AG04450 (cell line): ENCODE measurements around the gene ATP1A1. TPM values are rescaled to one million over a fixed set of nuclear protein-coding genes. Genes with fewer than 3 reads are reported as not detected.

ENCODE experiments used
- CTCF ChIA-PET: fragments of 300-600, 350-600 bp; formaldehyde crosslinking; extraction: SDS; loops from one replicate; lab custom pipeline; 2022; ENCODE audit warnings: antibody characterized with exemption, inconsistent platforms; lab: Charles Lee
- POLR2A ChIA-PET: fragments of 350-600 bp; formaldehyde crosslinking; extraction: SDS; loops from one replicate; lab custom pipeline; 2021; ENCODE audit warnings: antibody characterized with exemption, inconsistent platforms; lab: Yijun Ruan, JAX
- DNase-seq: peaks from one replicate; pipeline ENCODE4 v3.0.0-alpha.2; 2011; ENCODE audit warnings: low read depth, low spot score
- H3K27ac ChIP-seq: one replicate; pipeline ENCODE4 v1.5.1; 2012; ENCODE audit warnings: low read depth, low read length, control low read depth
- H3K27me3 ChIP-seq: one replicate; pipeline ENCODE4 v1.6.0; 2012; ENCODE audit warnings: low read length; ENCODE audit not compliant: control insufficient read depth, insufficient read depth
- H3K4me3 ChIP-seq: 2 replicates; pipeline ENCODE4 v1.5.1; 2011; ENCODE audit warnings: mild to moderate bottlenecking, low read depth, low read length, control low read depth
- H3K9me3 ChIP-seq: 2 replicates; pipeline ENCODE4 v1.5.1; 2012; ENCODE audit warnings: low read length; ENCODE audit not compliant: control insufficient read depth, insufficient read depth
- CTCF ChIP-seq: IDR thresholded peaks from 2 replicates; pipeline ENCODE4 v1.5.1; 2011; ENCODE audit warnings: low read depth, low read length, control low read depth, inconsistent platforms
- polyA plus RNA-seq: library from polyadenylated mRNA; depleted of rRNA; stranded (reverse); fragments of >200 nt; gene quantifications from 2 replicates; pipeline ENCODE4 v1.2.3, GENCODE V29; 2011

ATP1A1 gene
- polyA plus RNA-seq, 1 experiment, result 194 TPM

- CTCF ChIA-PET, result interaction anchor here (0.6 to 2.8 kb wide), 5 partner anchors 18 to 278 kb away, joined by 3 to 15 read pairs (median 3); no protein-coding TSS in a partner anchor
- POLR2A ChIA-PET, result no interaction called here
- H3K27ac ChIP-seq, result no peak overlapping the region
- DNase-seq, result no peak
- H3K9me3 ChIP-seq, result no peaks in the 10 kb centered on the region
- TF ChIP-seq CTCF, result no peak
- peaks cover 2% of the 10 kb centered on the region for H3K27me3 ChIP-seq
- H3K4me3 ChIP-seq, result peak overlapping the region; percentile 94; the same call in 1 of the 2 replicates
Measured at GRCh38 chr1:116416854-116417513, 43.9 kb downstream of the ATP1A1 start.

- Histone ChIP-seq H3K9me3 (no peaks in the 10 kb centered on the region), H3K4me3 (peak overlapping the region; percentile 94), H3K27me3 (peaks cover 2% of the 10 kb centered on the region), H3K27ac (no peak overlapping the region)
- TF ChIP-seq CTCF, result no peak
- CTCF ChIA-PET, result interaction anchor here (0.6 to 2.8 kb wide), 4 partner anchors 19 to 279 kb away, joined by 3 to 15 read pairs (median 3); no protein-coding TSS in a partner anchor
- POLR2A ChIA-PET, result no interaction called here
- DNase-seq, result no peak
Measured at GRCh38 chr1:116417678-116418077, 44.6 kb downstream of the ATP1A1 start.

- POLR2A ChIA-PET, result interaction anchor here (0.5 to 1.4 kb wide), 5 partner anchors 12 to 220 kb away, joined by 3 to 7 read pairs (median 4); no protein-coding TSS in a partner anchor
- Histone ChIP-seq H3K27ac (no peak overlapping the region), H3K27me3 (peaks cover 2% of the 10 kb centered on the region), H3K4me3 (peak overlapping the region; percentile 94), H3K9me3 (no peaks in the 10 kb centered on the region)
- DNase-seq, result peak; percentile 49
- no peak for TF ChIP-seq CTCF
- CTCF ChIA-PET, result interaction anchor here (0.7 to 2.8 kb wide), 3 partner anchors 20 to 67 kb away, joined by 3 to 15 read pairs (median 13); no protein-coding TSS in a partner anchor
Measured at GRCh38 chr1:116418091-116418830, 45.2 kb downstream of the ATP1A1 start.

- POLR2A ChIA-PET, result no interaction called here
- Histone ChIP-seq H3K4me3 (no peak overlapping the region), H3K27me3 (peaks cover 11% of the 10 kb centered on the region), H3K9me3 (no peaks in the 10 kb centered on the region), H3K27ac (no peak overlapping the region)
- TF ChIP-seq CTCF, result no peak
- no peak for DNase-seq
- CTCF ChIA-PET, result interaction anchor here (2.8 kb wide), 1 partner anchor 65 kb away, joined by 13 read pairs; no protein-coding TSS in a partner anchor
Measured at GRCh38 chr1:116420417-116421200, 47.6 kb downstream of the ATP1A1 start.
